D721Med (cell line): Measurements from ENCODE around the gene FBXO34.

ENCODE experiments used
- DNase-seq: peaks from one replicate; pipeline ENCODE4 v3.0.0; 2011; ENCODE audit warnings: low spot score; ENCODE audit not compliant: insufficient read length
- FAIRE-seq: peaks from 2 replicates; lab custom pipeline; 2011; peaks lifted over from hg19 to GRCh38; lab: Jason Lieb, UNC
- CTCF ChIP-seq: IDR thresholded peaks from 2 replicates; pipeline ENCODE4 v1.5.1; 2012; ENCODE audit warnings: mild to moderate bottlenecking, control low read depth; ENCODE audit not compliant: insufficient read depth; ENCODE audit errors: missing control alignments

Gene FBXO34

GRCh38 chr14:55384536-55384935 is 113.3 kb downstream of the FBXO34 start:
- FAIRE-seq = no peak
- no peak for DNase-seq
- no peak for TF ChIP-seq CTCF

GRCh38 chr14:55386037-55386808 is 115.0 kb downstream of the FBXO34 start:
- no peak for DNase-seq
- no peak for TF ChIP-seq CTCF
- no peak for FAIRE-seq

- no peak for TF ChIP-seq CTCF
- no peak for FAIRE-seq
- no peak for DNase-seq
Measured at GRCh38 chr14:55387121-55387520, 115.9 kb downstream of the FBXO34 start.

GRCh38 chr14:55388160-55388559 is 116.9 kb downstream of the FBXO34 start:
- TF ChIP-seq CTCF = no peak
- FAIRE-seq (no peak), DNase-seq (no peak)

- TF ChIP-seq CTCF = no peak
- DNase-seq = no peak
- FAIRE-seq = no peak
Measured at GRCh38 chr14:55389330-55389729, 118.1 kb downstream of the FBXO34 start.

- FAIRE-seq (no peak), DNase-seq (no peak)
- TF ChIP-seq CTCF = no peak
Measured at GRCh38 chr14:55398679-55399078, 127.5 kb downstream of the FBXO34 start.

GRCh38 chr14:55399183-55399582 is 128.0 kb downstream of the FBXO34 start:
- TF ChIP-seq CTCF = no peak
- FAIRE-seq (no peak), DNase-seq (no peak)
